Gastrocnemius medialis (tissue), 4 donors: ENCODE results near the gene ROBO1. TPM values are rescaled to one million over a fixed set of nuclear protein-coding genes. Genes with fewer than 3 reads are reported as not detected.

Experiments
- ATAC-seq, 2 donors: fragments of 150-250 bp; one replicate each; pipeline ENCODE4 v1.9.1; 2016
- DNase-seq, 2 donors: peaks; one replicate each; pipeline ENCODE4 v3.0.0-alpha.2; 2019
- H3K27ac ChIP-seq, 4 donors: fragments of 200-600 bp; sonication (generic); 1 replicate in 1 of 4; 2 replicates in 3 of 4; pipeline ENCODE4 v1.5.1; 2016 to 2018; ENCODE audit warnings: mild to moderate bottlenecking in 2 of 4, moderate library complexity in 1 of 4
- H3K27me3 ChIP-seq, 3 donors: fragments of 200-600 bp; sonication (generic) in 2 of 3; 1 replicate in 1 of 3; 2 replicates in 2 of 3; pipeline versions ENCODE4 v1.5.1 to v1.6.0; 2016 to 2019; ENCODE audit warnings: mild to moderate bottlenecking in 1 of 3, moderate library complexity in 1 of 3
- H3K36me3 ChIP-seq, 2 donors: fragments of 200-600 bp; sonication (generic) in 1 of 2; one replicate each; pipeline ENCODE4 v1.5.1; 2017 to 2018
- H3K4me1 ChIP-seq, 2 donors: fragments of 200-600 bp; sonication (generic) in 1 of 2; one replicate each; pipeline ENCODE4 v1.5.1; 2016 to 2017; ENCODE audit warnings: mild to moderate bottlenecking in 2 of 2
- H3K4me3 ChIP-seq, 4 donors: fragments of 200-600 bp; sonication (generic) in 3 of 4; 1 replicate in 1 of 4; 2 replicates in 3 of 4; pipeline ENCODE4 v1.5.1; 2016 to 2019; ENCODE audit warnings: mild to moderate bottlenecking in 2 of 4
- H3K9me3 ChIP-seq, 3 donors: fragments of 200-600 bp; sonication (generic) in 2 of 3; 1 replicate in 1 of 3; 2 replicates in 2 of 3; pipeline ENCODE4 v1.5.1; 2016 to 2019
- CTCF ChIP-seq, 5 experiments: fragments of 450-650 bp in 3 of 5; fragments of 200-600 bp in 2 of 5; sonication (generic) in 2 of 5; IDR thresholded peaks in 4 of 5; conservative IDR thresholded peaks in 1 of 5; 1 replicate in 4 of 5; 2 replicates in 1 of 5; pipeline ENCODE4 v1.5.1; 2016 to 2019; ENCODE audit warnings: antibody characterized with exemption in 5 of 5, mild to moderate bottlenecking in 3 of 5, moderate library complexity in 3 of 5
- POLR2A ChIP-seq, 2 donors: fragments of 450-650 bp; IDR thresholded peaks; one replicate each; pipeline ENCODE4 v1.6.1; 2017; ENCODE audit warnings: antibody characterized with exemption in 2 of 2, mild to moderate bottlenecking in 2 of 2, moderate library complexity in 2 of 2
- in situ Hi-C, 4 donors: fragments of 200-750 bp; cut with MboI; loops; one replicate each; pipeline versions ENCODE4 v1.15.0 to v1.8.0; 2017; ENCODE audit warnings: low sequenced_read_pairs in 4 of 4
- intact Hi-C: fragments of 100-400 bp; cut with DNase I; formaldehyde crosslinking; loops from one replicate; pipeline ENCODE4 v1.15.1; 2023; ENCODE audit warnings: low total_unique reads
- total RNA-seq, 4 donors: library from RNA; depleted of rRNA; stranded (reverse); fragments of >200 nt; gene quantifications; one replicate each; pipeline versions ENCODE4 v1.1.0 to v1.2.3, GENCODE V29; 2016

Gene ROBO1
- total RNA-seq, 4 donors from 2014 or later: 4.2 to 16.0 (median 9.5) TPM

- ATAC-seq (no peak), DNase-seq (no peak)
- Histone ChIP-seq H3K4me1 (no peaks in the 10 kb centered on the region), H3K9me3 (no peaks in the 10 kb centered on the region), H3K36me3 (no peaks in the 10 kb centered on the region), H3K4me3 (no peak overlapping the region), H3K27ac (no peak overlapping the region), H3K27me3 (no peaks in the 10 kb centered on the region)
- TF ChIP-seq POLR2A (IDR thresholded peaks at IDR 0.05) (no peak), CTCF (IDR thresholded peaks at IDR 0.05 in 4 of 5, conservative IDR thresholded peaks at IDR 0.05 in 1 of 5) (no peak)
- intact Hi-C loops (no loop called here), in situ Hi-C loops (no loop called here)
Observed at GRCh38 chr3:78858174-78858573, 909.6 kb downstream of the ROBO1 start.

DNA sequence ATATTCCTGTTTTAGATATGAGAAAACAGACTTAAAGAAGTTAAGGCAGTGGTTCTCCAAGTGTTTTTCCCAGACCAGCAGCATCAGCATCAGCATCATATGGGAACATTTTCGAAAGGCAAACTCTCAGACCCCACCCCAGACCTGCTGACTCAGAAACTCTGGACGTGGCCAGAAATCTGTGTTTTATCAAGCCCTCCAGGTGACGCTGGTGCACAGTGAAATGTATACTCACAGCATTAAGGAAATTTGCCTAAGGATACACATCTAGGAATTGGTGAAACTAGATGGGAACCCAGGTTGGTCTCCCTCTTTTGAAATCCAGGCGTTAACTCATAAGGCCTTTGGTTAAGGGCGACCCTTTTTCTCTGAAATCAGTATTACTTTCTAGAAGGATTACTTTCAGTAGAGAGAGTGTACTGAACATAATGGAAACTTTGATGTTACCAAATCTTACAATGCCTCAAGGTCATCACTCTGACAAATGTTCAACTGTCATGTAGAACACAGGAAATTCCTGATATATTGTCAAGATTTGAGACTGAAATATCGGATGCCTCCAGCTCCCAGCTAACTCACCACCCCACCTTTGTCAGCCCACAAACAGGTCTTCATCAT is 910.2 kb downstream of the ROBO1 start:
- H3K4me3 ChIP-seq: no peak overlapping the region
- no peaks in the 10 kb centered on the region for H3K9me3 ChIP-seq
- TF ChIP-seq CTCF (IDR thresholded peaks at IDR 0.05 in 4 of 5, conservative IDR thresholded peaks at IDR 0.05 in 1 of 5) (no peak), POLR2A (IDR thresholded peaks at IDR 0.05) (no peak)
- intact Hi-C loops: no loop called here
- no peaks in the 10 kb centered on the region for H3K27me3 ChIP-seq
- DNase-seq (no peak), ATAC-seq (no peak)
- no peaks in the 10 kb centered on the region for H3K4me1 ChIP-seq
- in situ Hi-C loops: no loop called here
- no peak overlapping the region for H3K27ac ChIP-seq
- H3K36me3 ChIP-seq: no peaks in the 10 kb centered on the region

- Histone ChIP-seq H3K36me3 (no peaks in the 10 kb centered on the region), H3K27me3 (no peaks in the 10 kb centered on the region), H3K9me3 (no peaks in the 10 kb centered on the region), H3K4me1 (no peaks in the 10 kb centered on the region), H3K4me3 (no peak overlapping the region), H3K27ac (no peak overlapping the region)
- in situ Hi-C loops: no loop called here
- DNase-seq: no peak
- ATAC-seq: no peak
- TF ChIP-seq POLR2A (IDR thresholded peaks at IDR 0.05) (no peak), CTCF (IDR thresholded peaks at IDR 0.05 in 4 of 5, conservative IDR thresholded peaks at IDR 0.05 in 1 of 5) (no peak)
- intact Hi-C loops: no loop called here
Observed at GRCh38 chr3:78856164-78856563, 911.6 kb downstream of the ROBO1 start.

GRCh38 chr3:78855190-78855589 is 912.6 kb downstream of the ROBO1 start:
- no peak overlapping the region for H3K4me3 ChIP-seq
- in situ Hi-C loops (no loop called here), intact Hi-C loops (no loop called here)
- H3K36me3 ChIP-seq: no peaks in the 10 kb centered on the region
- no peaks in the 10 kb centered on the region for H3K9me3 ChIP-seq
- no peak for TF ChIP-seq POLR2A (IDR thresholded peaks at IDR 0.05)
- TF ChIP-seq CTCF (IDR thresholded peaks at IDR 0.05 in 4 of 5, conservative IDR thresholded peaks at IDR 0.05 in 1 of 5): no peak
- H3K4me1 ChIP-seq: no peaks in the 10 kb centered on the region
- DNase-seq: no peak
- no peak overlapping the region for H3K27ac ChIP-seq
- H3K27me3 ChIP-seq: no peaks in the 10 kb centered on the region
- ATAC-seq: no peak
